CD14-positive monocyte (primary cell): ENCODE data around the gene ITGB1BP1. TPM values are rescaled to one million over a fixed set of nuclear protein-coding genes. Genes with fewer than 3 reads are reported as not detected.

Experiments used
- DNase-seq, 3 donors: peaks; one replicate each; pipeline ENCODE4 v3.0.0-alpha.2; 2011 to 2022
- H2AFZ ChIP-seq: 2 replicates; pipeline ENCODE4 v1.6.0; 2012; ENCODE audit warnings: mild to moderate bottlenecking, low read depth, low read length, inconsistent platforms; ENCODE audit not compliant: insufficient read depth, poor library complexity, severe bottlenecking
- H3K27ac ChIP-seq, 2 donors: 1 replicate in 1 of 2; 2 replicates in 1 of 2; pipeline ENCODE4 v1.5.1; 2012 to 2013; ENCODE audit warnings: low read length in 2 of 2, control low read depth in 1 of 2, inconsistent platforms in 1 of 2, low read depth in 1 of 2, mild to moderate bottlenecking in 1 of 2
- H3K27me3 ChIP-seq, 2 donors: one replicate each; pipeline versions ENCODE4 v1.6.0 to v1.6.1; 2011 to 2013; ENCODE audit warnings: low read length in 2 of 2; ENCODE audit not compliant: control insufficient read depth in 2 of 2, insufficient read depth in 2 of 2
- H3K36me3 ChIP-seq, 2 donors: replicated peaks in 1 of 2; 1 replicate in 1 of 2; 2 replicates in 1 of 2; pipeline versions ENCODE4 v1.5.1 to v1.6.1; 2012 to 2013; ENCODE audit warnings: low read length in 2 of 2, control low read depth in 1 of 2, inconsistent platforms in 1 of 2, mild to moderate bottlenecking in 1 of 2; ENCODE audit not compliant: insufficient read depth in 2 of 2, control insufficient read depth in 1 of 2
- H3K4me1 ChIP-seq, 2 donors: 1 replicate in 1 of 2; 2 replicates in 1 of 2; pipeline versions ENCODE4 v1.5.1 to v1.6.1; 2012 to 2013; ENCODE audit warnings: low read length in 2 of 2, control low read depth in 1 of 2, inconsistent platforms in 1 of 2, mild to moderate bottlenecking in 1 of 2, moderate library complexity in 1 of 2; ENCODE audit not compliant: insufficient read depth in 2 of 2, control insufficient read depth in 1 of 2
- H3K4me2 ChIP-seq: replicated peaks from 2 replicates; pipeline ENCODE3; 2012; ENCODE audit warnings: low read length, moderate library complexity, mild to moderate bottlenecking; ENCODE audit not compliant: poor library complexity, severe bottlenecking; ENCODE audit errors: extremely low read depth
- H3K4me3 ChIP-seq, 3 experiments: fragments of 200-600 bp in 1 of 3; sonication (generic) in 1 of 3; replicated peaks in 1 of 3; 1 replicate in 2 of 3; 2 replicates in 1 of 3; pipeline ENCODE4 v1.5.1; 2011 to 2013; ENCODE audit warnings: low read length in 3 of 3, mild to moderate bottlenecking in 3 of 3, control low read depth in 2 of 3, low read depth in 2 of 3, inconsistent platforms in 1 of 3, moderate library complexity in 1 of 3
- H3K79me2 ChIP-seq: 2 replicates; pipeline ENCODE4 v1.6.0; 2012; ENCODE audit warnings: mild to moderate bottlenecking, control low read depth, inconsistent platforms, low read length, moderate library complexity; ENCODE audit not compliant: insufficient read depth
- H3K9ac ChIP-seq: 2 replicates; pipeline ENCODE4 v1.6.0; 2017; ENCODE audit warnings: low read length, mild to moderate bottlenecking; ENCODE audit not compliant: insufficient read depth, poor library complexity, severe bottlenecking
- H3K9me3 ChIP-seq, 2 donors: replicated peaks in 1 of 2; 1 replicate in 1 of 2; 2 replicates in 1 of 2; pipeline versions ENCODE4 v1.5.1 to v1.6.1; 2012 to 2013; ENCODE audit warnings: low read length in 2 of 2, control low read depth in 1 of 2; ENCODE audit not compliant: control insufficient read depth in 1 of 2, insufficient read depth in 1 of 2
- H4K20me1 ChIP-seq: 2 replicates; pipeline ENCODE4 v1.6.0; 2012; ENCODE audit warnings: mild to moderate bottlenecking, low read length, control low read depth, moderate library complexity; ENCODE audit not compliant: insufficient read depth
- H3K27ac Mint-ChIP-seq, 7 donors: one replicate each; pipeline ENCODE4 v1.8.0; 2020; ENCODE audit warnings: mild to moderate bottlenecking in 7 of 7, mixed read lengths in 7 of 7, moderate library complexity in 6 of 7, inconsistent platforms in 2 of 7
- H3K27me3 Mint-ChIP-seq, 3 donors: one replicate each; pipeline ENCODE4 v1.8.0; 2021 to 2022; ENCODE audit warnings: low read depth in 3 of 3, mild to moderate bottlenecking in 3 of 3, mixed read lengths in 3 of 3, moderate library complexity in 3 of 3, inconsistent platforms in 1 of 3
- H3K36me3 Mint-ChIP-seq, 2 donors: one replicate each; pipeline ENCODE4 v1.8.0; 2020; ENCODE audit warnings: mixed read lengths in 2 of 2, inconsistent platforms in 1 of 2, mild to moderate bottlenecking in 1 of 2
- H3K4me1 Mint-ChIP-seq: one replicate; pipeline ENCODE4 v1.8.0; 2020; ENCODE audit warnings: mild to moderate bottlenecking, mixed read lengths
- H3K4me3 Mint-ChIP-seq, 2 donors: one replicate each; pipeline ENCODE4 v1.8.0; 2020; ENCODE audit warnings: mild to moderate bottlenecking in 2 of 2, mixed read lengths in 2 of 2, moderate library complexity in 1 of 2
- H3K9me3 Mint-ChIP-seq, 7 donors: one replicate each; pipeline ENCODE4 v1.8.0; 2020 to 2022; ENCODE audit warnings: mixed read lengths in 7 of 7, mild to moderate bottlenecking in 6 of 7, moderate library complexity in 6 of 7, inconsistent platforms in 2 of 7
- WGBS: methylation state at CpG from one replicate; pipeline ENCODE4 v1.1.5; 2013; ENCODE audit warnings: missing lambda C conversion rate; ENCODE audit not compliant: insufficient coverage; 5-methylcytosine and 5-hydroxymethylcytosine counted together
- intact Hi-C, 2 donors: fragments of 100-400 bp; cut with micrococcal nuclease; formaldehyde crosslinking; loops; one replicate each; pipeline versions ENCODE4 v1.15.0 to v1.15.1; 2023
- polyA plus RNA-seq, 3 donors: library from polyadenylated mRNA; depleted of rRNA in 1 of 3; unstranded in 2 of 3; stranded (reverse) in 1 of 3; fragments of 300-500 nt in 2 of 3; fragments of >200 nt in 1 of 3; fragmentation: Illumina TruSeq in 2 of 3; gene quantifications; 1 replicate in 2 of 3; 2 replicates in 1 of 3; pipeline ENCODE4 v1.2.3, GENCODE V29; 2012 to 2021
- TF ChIP-seq, protein P1 (sequence below): fragments of 200-600 bp; IDR thresholded peaks from one replicate; pipeline ENCODE4 v1.8.0; 2022; ENCODE audit warnings: antibody characterized with exemption, mild to moderate bottlenecking

ITGB1BP1 gene
- polyA plus RNA-seq, 3 donors, result 38.5 to 125 (median 116) TPM

DNA sequence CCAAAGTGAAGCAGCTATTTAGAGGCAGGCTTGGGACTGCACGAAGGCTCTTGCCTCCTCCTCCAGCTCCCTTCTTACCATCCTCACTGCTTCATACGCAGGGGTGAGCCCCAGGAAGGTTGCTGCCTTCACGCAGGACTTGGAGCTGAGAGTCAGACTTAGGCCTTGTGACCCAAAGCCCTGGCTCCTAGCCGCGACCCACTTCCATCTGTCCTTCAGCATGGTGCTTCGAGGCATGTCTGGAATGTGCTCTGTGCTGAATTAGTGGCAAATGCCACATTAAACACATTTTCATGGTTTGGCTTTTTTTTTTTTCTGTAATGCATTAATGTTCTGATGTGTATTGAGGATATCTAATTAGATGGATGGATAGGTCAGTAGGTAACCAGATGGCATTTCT, 37.5 kb downstream of the ITGB1BP1 start:
- Mint-ChIP-seq H3K27me3 (peaks cover 0 to 3% (median 1%) of the 10 kb centered on the region in 3 donors), H3K9me3 (peaks cover 0 to 12% (median 3%) of the 10 kb centered on the region in 7 donors), H3K36me3 (peaks cover 2 to 11% of the 10 kb centered on the region in 2 donors), H3K4me1 (peaks cover 3% of the 10 kb centered on the region), H3K4me3 (no peak overlapping the region), H3K27ac (no peak overlapping the region)
- no peak overlapping the region for H3K27ac ChIP-seq
- DNase-seq, result no peak
- H2AFZ ChIP-seq, result no peak overlapping the region
- no peaks in the 10 kb centered on the region for H3K36me3 ChIP-seq
- no peaks in the 10 kb centered on the region for H3K9me3 ChIP-seq
- H3K27me3 ChIP-seq, result no peaks in the 10 kb centered on the region
- peaks cover 0 to 1% of the 10 kb centered on the region in 2 donors for H3K4me1 ChIP-seq
- intact Hi-C loops, result no loop called here
- H3K4me3 ChIP-seq, result no peak overlapping the region
- no peak overlapping the region for H3K4me2 ChIP-seq
- no peaks in the 10 kb centered on the region for H4K20me1 ChIP-seq
- TF ChIP-seq, protein P1, sequence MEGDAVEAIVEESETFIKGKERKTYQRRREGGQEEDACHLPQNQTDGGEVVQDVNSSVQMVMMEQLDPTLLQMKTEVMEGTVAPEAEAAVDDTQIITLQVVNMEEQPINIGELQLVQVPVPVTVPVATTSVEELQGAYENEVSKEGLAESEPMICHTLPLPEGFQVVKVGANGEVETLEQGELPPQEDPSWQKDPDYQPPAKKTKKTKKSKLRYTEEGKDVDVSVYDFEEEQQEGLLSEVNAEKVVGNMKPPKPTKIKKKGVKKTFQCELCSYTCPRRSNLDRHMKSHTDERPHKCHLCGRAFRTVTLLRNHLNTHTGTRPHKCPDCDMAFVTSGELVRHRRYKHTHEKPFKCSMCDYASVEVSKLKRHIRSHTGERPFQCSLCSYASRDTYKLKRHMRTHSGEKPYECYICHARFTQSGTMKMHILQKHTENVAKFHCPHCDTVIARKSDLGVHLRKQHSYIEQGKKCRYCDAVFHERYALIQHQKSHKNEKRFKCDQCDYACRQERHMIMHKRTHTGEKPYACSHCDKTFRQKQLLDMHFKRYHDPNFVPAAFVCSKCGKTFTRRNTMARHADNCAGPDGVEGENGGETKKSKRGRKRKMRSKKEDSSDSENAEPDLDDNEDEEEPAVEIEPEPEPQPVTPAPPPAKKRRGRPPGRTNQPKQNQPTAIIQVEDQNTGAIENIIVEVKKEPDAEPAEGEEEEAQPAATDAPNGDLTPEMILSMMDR, result no peak
- 100% methylated on average over 5 of the region's 6 CpGs for WGBS
- no peak overlapping the region for H3K9ac ChIP-seq
- H3K79me2 ChIP-seq, result no peaks in the 10 kb centered on the region

DNA sequence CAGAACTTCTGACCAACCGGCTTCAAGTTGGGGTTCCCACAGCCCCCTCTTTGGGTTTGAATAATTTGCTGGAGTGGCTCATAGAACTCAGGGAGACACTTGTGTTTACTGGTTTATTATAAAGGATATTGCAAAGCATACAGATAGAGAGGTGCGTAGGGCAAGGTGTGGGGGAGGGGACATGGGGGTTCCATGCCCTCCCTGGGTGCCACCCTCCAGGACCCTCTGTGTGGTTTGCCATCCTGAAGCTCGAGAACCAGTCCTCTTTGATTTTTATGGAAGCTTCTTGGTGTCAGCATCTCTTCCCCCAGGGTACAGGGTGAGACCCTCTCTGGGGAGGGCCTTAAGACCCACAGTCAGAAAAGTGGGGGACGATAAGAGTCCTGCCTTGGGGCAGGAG, 38.8 kb downstream of the ITGB1BP1 start:
- Mint-ChIP-seq H3K9me3 (peaks cover 0 to 12% (median 3%) of the 10 kb centered on the region in 7 donors), H3K27me3 (peaks cover 0 to 3% (median 1%) of the 10 kb centered on the region in 3 donors), H3K27ac (peak overlapping the region in 2 of 7 donors; percentile 31 to 64), H3K4me3 (no peak overlapping the region), H3K4me1 (peaks cover 5% of the 10 kb centered on the region), H3K36me3 (peaks cover 2 to 10% of the 10 kb centered on the region in 2 donors)
- Histone ChIP-seq H3K9ac (no peak overlapping the region), H3K4me2 (no peak overlapping the region), H3K4me3 (no peak overlapping the region), H3K79me2 (no peaks in the 10 kb centered on the region), H3K27ac (no peak overlapping the region), H3K36me3 (no peaks in the 10 kb centered on the region), H3K27me3 (no peaks in the 10 kb centered on the region), H2AFZ (no peak overlapping the region), H3K4me1 (peaks cover 0 to 2% of the 10 kb centered on the region in 2 donors), H3K9me3 (no peaks in the 10 kb centered on the region), H4K20me1 (no peaks in the 10 kb centered on the region)
- intact Hi-C loops, result no loop called here
- DNase-seq, result no peak
- WGBS, result 93% methylated on average over 3 of the region's 4 CpGs
- TF ChIP-seq, protein P1, result no peak
